D721Med (cell line): ENCODE measurements around the gene PLEK2.

ENCODE experiments used
- DNase-seq: peaks from one replicate; pipeline ENCODE4 v3.0.0; 2011; ENCODE audit warnings: low spot score; ENCODE audit not compliant: insufficient read length
- FAIRE-seq: peaks from 2 replicates; lab custom pipeline; 2011; peaks lifted over from hg19 to GRCh38; lab: Jason Lieb, UNC
- CTCF ChIP-seq: IDR thresholded peaks from 2 replicates; pipeline ENCODE4 v1.5.1; 2012; ENCODE audit warnings: mild to moderate bottlenecking, control low read depth; ENCODE audit not compliant: insufficient read depth; ENCODE audit errors: missing control alignments

PLEK2 gene

DNA sequence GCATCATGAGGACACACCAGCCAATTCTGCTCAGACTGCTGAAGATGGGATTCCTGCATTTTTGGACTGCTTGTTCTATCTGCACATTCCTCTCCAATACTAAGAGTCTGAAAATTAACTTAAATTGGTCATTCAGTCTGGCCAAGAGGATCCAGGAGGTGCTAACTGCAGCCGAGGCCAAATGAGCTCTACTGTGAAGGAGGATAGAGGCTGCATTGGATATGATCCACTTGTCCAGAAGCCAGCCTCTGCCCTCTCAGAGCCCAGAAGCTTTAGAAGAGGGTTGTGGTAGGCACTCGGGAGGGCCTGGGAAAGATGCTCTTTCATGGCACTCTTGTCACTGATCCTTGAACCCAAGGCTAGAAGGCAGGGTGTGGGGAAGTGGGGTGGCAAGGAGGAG, 37.1 kb upstream of the PLEK2 start:
- FAIRE-seq (no peak), DNase-seq (no peak)
- TF ChIP-seq CTCF: no peak

- TF ChIP-seq CTCF: no peak
- FAIRE-seq (no peak), DNase-seq (no peak)
Observed at GRCh38 chr14:67447033-67447381, 35.0 kb upstream of the PLEK2 start.

GRCh38 chr14:67446371-67447032, 34.5 kb upstream of the PLEK2 start:
- DNase-seq (no peak), FAIRE-seq (no peak)
- TF ChIP-seq CTCF: no peak

DNA sequence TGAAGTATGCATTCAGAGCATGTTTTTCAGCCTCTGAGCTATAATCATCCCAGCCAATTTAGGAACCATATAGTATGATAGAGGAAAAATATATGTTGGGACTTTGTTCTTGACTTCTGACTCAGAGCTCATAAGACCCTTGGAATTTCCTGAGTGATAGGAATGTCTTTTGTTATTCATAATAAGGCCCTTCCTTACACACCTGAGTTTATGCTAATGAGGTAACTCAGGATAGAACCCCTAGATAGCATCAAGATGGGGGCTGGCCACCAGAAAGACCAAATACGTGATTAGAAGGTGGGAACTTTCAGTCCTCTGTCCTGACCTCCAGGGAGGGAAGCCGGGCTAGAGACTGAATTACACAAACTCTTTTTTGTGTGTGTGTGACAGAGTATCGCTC, 32.4 kb upstream of the PLEK2 start:
- no peak for TF ChIP-seq CTCF
- DNase-seq: no peak
- FAIRE-seq: no peak

DNA sequence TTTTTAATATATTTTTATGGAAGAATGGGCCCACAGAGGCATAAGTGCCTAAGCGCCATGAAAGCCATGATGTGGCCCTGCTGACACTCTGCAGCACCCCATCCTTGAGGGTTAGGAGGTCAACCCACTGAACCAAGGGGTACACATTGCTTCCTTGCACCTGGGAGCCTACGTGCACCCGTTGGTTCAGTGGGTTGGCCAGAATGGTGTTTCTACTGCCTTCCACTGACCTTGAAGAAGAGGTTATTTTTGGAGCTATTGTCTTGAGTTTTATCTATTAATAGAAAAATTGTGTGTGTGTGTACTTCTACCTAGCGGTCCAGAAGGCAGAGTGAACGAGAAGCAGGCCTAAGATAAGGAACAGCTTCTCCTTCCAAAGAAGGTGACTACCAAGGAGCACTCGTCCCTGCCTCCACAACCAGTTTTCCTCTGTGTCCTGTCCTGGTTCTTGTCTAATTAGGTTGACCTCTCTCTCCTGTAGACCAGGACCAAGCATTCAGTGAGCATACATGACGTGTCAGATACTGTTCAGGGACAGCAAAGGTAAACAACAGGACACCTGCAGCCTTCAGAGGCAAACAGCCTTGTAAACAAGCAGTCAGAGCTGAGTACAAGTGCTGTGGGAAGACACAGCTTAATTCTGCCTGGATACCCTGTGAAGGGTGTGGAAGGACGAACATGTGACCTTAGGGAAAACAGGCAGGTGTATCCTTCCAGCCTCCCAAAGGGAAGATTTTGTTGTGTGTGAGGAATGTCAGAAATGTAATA, 30.4 kb upstream of the PLEK2 start:
- no peak for DNase-seq
- no peak for TF ChIP-seq CTCF
- no peak for FAIRE-seq

DNA sequence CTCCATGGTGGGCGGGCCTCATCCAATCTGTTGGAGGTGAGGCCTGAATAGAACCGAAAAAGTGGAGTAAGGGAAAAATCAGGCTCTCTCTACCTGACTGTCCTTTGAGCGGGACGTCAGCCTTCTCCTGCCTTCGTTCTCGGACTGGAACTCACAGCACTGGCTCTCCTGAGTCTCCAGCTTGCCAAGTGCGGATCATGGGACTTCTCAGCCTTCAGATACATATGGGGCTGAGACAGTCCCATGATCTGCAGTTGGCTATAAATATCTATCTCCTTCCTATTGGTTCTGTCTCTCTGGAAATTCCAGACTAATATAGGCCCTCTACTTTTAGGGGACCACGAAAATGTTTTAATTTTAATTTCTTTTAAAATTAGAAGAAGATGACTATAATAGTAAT, 29.7 kb upstream of the PLEK2 start:
- no peak for FAIRE-seq
- TF ChIP-seq CTCF: no peak

GRCh38 chr14:67441256-67441655, 29.3 kb upstream of the PLEK2 start:
- FAIRE-seq (no peak), DNase-seq (no peak)
- no peak for TF ChIP-seq CTCF

More for the DNA sequence above, 29.7 kb upstream of the PLEK2 start:
- no peak for DNase-seq
